ENCODE results near the gene TPRN.

- TF ChIP-seq POLR2A (IDR thresholded peaks at IDR 0.05) (no peak), CTCF (IDR thresholded peaks at IDR 0.05) (no peak), EP300 (IDR thresholded peaks at IDR 0.05; ENCODE audit: low read depth) (no peak)
These were observed 45.2 kb upstream of the TPRN start for GRCh38 chr9:137245450-137246421.

All from transverse colon (tissue), 3 donors.